Endothelial cell of umbilical vein (primary cell): ENCODE results near the gene SERPINF2. TPM values are rescaled to one million over a fixed set of nuclear protein-coding genes. Genes with fewer than 3 reads are reported as not detected.

ENCODE experiments used
- BruUV-seq: library from RNA; stranded (reverse); fragments of 400-500 nt; replicated peaks from 2 replicates; lab custom pipeline; 2021; lab: Mats Ljungman, UMichigan
- CTCF ChIA-PET: fragments of 300-600, 350-600 bp; sonication (Branson Sonifier 250); formaldehyde crosslinking; loops from one replicate; lab custom pipeline; 2021; ENCODE audit warnings: antibody characterized with exemption, inconsistent platforms; lab: Charles Lee
- POLR2A ChIA-PET: fragments of 300-600, 350-600 bp; sonication (Branson Sonifier 250); formaldehyde crosslinking; loops from one replicate; lab custom pipeline; 2021; ENCODE audit warnings: antibody characterized with exemption, inconsistent platforms; lab: Charles Lee
- DNase-seq: peaks from one replicate; pipeline ENCODE4 v3.0.0-alpha.2; 2011; ENCODE audit warnings: low read depth, low spot score
- FAIRE-seq: peaks from 2 replicates; lab custom pipeline; 2011; peaks lifted over from hg19 to GRCh38; lab: Jason Lieb, UNC
- H2AFZ ChIP-seq: 2 replicates; pipeline ENCODE4 v1.6.0; 2012; ENCODE audit warnings: low read depth, low read length, control low read depth, inconsistent platforms
- H3K27ac ChIP-seq: 2 replicates; pipeline ENCODE4 v1.5.1; 2011; ENCODE audit warnings: low read depth, mild to moderate bottlenecking, control low read depth, low read length, moderate library complexity; ENCODE audit not compliant: insufficient read depth
- H3K27me3 ChIP-seq, 2 experiments: 2 replicates each; pipeline versions ENCODE4 v1.6.0 to v1.6.1; 2011; ENCODE audit warnings: low read length in 2 of 2, mixed read lengths in 1 of 2; ENCODE audit not compliant: control insufficient read depth in 2 of 2, insufficient read depth in 2 of 2
- H3K36me3 ChIP-seq, 2 experiments: 2 replicates in 1 of 2; 3 replicates in 1 of 2; pipeline ENCODE4 v1.5.1; 2011; ENCODE audit warnings: low read length in 2 of 2, mild to moderate bottlenecking in 1 of 2, moderate library complexity in 1 of 2; ENCODE audit not compliant: control insufficient read depth in 2 of 2, insufficient read depth in 2 of 2; ENCODE audit errors: extremely low read depth in 1 of 2
- H3K4me1 ChIP-seq: 3 replicates; pipeline ENCODE4 v1.5.1; 2011; ENCODE audit warnings: mild to moderate bottlenecking, low read length; ENCODE audit not compliant: control insufficient read depth, insufficient read depth; ENCODE audit errors: extremely low read depth
- H3K4me2 ChIP-seq: 2 replicates; pipeline ENCODE4 v1.6.1; 2011; ENCODE audit warnings: low read length, control low read depth, mixed read lengths; ENCODE audit not compliant: insufficient read depth
- H3K4me3 ChIP-seq, 3 experiments: fragments of 200-600 bp in 1 of 3; sonication (generic), shearing (Covaris generic) in 1 of 3; replicated peaks in 1 of 3; 2 replicates each; pipeline ENCODE4 v1.5.1; 2011 to 2016; ENCODE audit warnings: control low read depth in 3 of 3, low read length in 3 of 3, mild to moderate bottlenecking in 2 of 3, inconsistent platforms in 1 of 3, low read depth in 1 of 3, moderate library complexity in 1 of 3; ENCODE audit not compliant: insufficient read depth in 1 of 3
- H3K79me2 ChIP-seq: 2 replicates; pipeline ENCODE4 v1.6.0; 2012; ENCODE audit warnings: low read length, inconsistent platforms; ENCODE audit not compliant: control insufficient read depth, insufficient read depth
- H3K9ac ChIP-seq: replicated peaks from 2 replicates; pipeline ENCODE3; 2011; ENCODE audit warnings: low read length, control low read depth; ENCODE audit not compliant: insufficient read depth; ENCODE audit errors: extremely low read depth
- H3K9me1 ChIP-seq: replicated peaks from 3 replicates; pipeline ENCODE4 v1.6.0; 2011; ENCODE audit warnings: mild to moderate bottlenecking, low read length; ENCODE audit not compliant: control insufficient read depth, insufficient read depth; ENCODE audit errors: extremely low read depth
- H3K9me3 ChIP-seq: replicated peaks from 2 replicates; pipeline ENCODE4 v1.5.1; 2012; ENCODE audit warnings: low read length, inconsistent platforms; ENCODE audit not compliant: control insufficient read depth, insufficient read depth
- H4K20me1 ChIP-seq: replicated peaks from 2 replicates; pipeline ENCODE3; 2011; ENCODE audit warnings: mild to moderate bottlenecking, low read length; ENCODE audit not compliant: control insufficient read depth, insufficient read depth; ENCODE audit errors: extremely low read depth
- CTCF ChIP-seq, 2 donors: IDR thresholded peaks; 1 replicate in 1 of 2; 2 replicates in 1 of 2; pipeline ENCODE4 v1.5.1; 2011; ENCODE audit warnings: low read length in 2 of 2, mild to moderate bottlenecking in 2 of 2, moderate library complexity in 2 of 2, control low read depth in 1 of 2, inconsistent platforms in 1 of 2, low read depth in 1 of 2; ENCODE audit not compliant: insufficient read depth in 1 of 2; ENCODE audit errors: extremely low read depth in 1 of 2
- EZH2 ChIP-seq: IDR thresholded peaks from 2 replicates; pipeline ENCODE4 v1.6.1; 2012; ENCODE audit warnings: borderline replicate concordance, low read depth, mild to moderate bottlenecking, moderate library complexity, low read length, inconsistent platforms; ENCODE audit not compliant: severe bottlenecking
- FOS ChIP-seq: IDR thresholded peaks from 2 replicates; pipeline ENCODE4 v1.6.1; 2011; ENCODE audit warnings: mild to moderate bottlenecking, low read length, moderate library complexity, borderline replicate concordance; ENCODE audit not compliant: insufficient read depth
- GATA2 ChIP-seq: IDR thresholded peaks from 2 replicates; pipeline ENCODE4 v1.7.0; 2011; ENCODE audit warnings: low read depth, mild to moderate bottlenecking, moderate library complexity, mixed read lengths, low read length; ENCODE audit not compliant: insufficient read length, insufficient read depth
- MAX ChIP-seq: IDR thresholded peaks from 2 replicates; pipeline ENCODE4 v1.6.1; 2011; ENCODE audit not compliant: insufficient read depth, insufficient read length
- MYC ChIP-seq: IDR thresholded peaks from one replicate; pipeline ENCODE4 v1.6.1; 2011; ENCODE audit warnings: mild to moderate bottlenecking, low read depth, low read length
- POLR2A ChIP-seq: IDR thresholded peaks from 2 replicates; pipeline ENCODE4 v1.6.1; 2012; ENCODE audit warnings: low read depth, mild to moderate bottlenecking, control low read depth, low read length
- POLR2AphosphoS5 ChIP-seq: IDR thresholded peaks from 2 replicates; pipeline ENCODE4 v1.6.1; 2012; ENCODE audit warnings: low read depth, mild to moderate bottlenecking, control low read depth, low read length, moderate library complexity; ENCODE audit not compliant: insufficient read depth
- dilution Hi-C: fragments of 300-500 bp; cut with MboI; formaldehyde crosslinking; loops from one replicate; pipeline ENCODE4 v1.15.0; 2019; ENCODE audit warnings: low sequenced_read_pairs; ENCODE audit not compliant: extremely low pct_ligation_motif_present
- intact Hi-C: fragments of 100-400 bp; cut with micrococcal nuclease; formaldehyde crosslinking; loops from one replicate; pipeline ENCODE4 v1.10.0; 2022
- polyA plus RNA-seq, 4 experiments: library from polyadenylated mRNA; depleted of rRNA in 3 of 4; stranded (reverse) in 3 of 4; unstranded in 1 of 4; fragments of >200 nt; gene quantifications; 2 replicates each; pipeline versions ENCODE4 v1.2.1 to v1.2.3, GENCODE V29; 2011 to 2012; ENCODE audit warnings: missing spikeins in 1 of 4
- total RNA-seq: library from RNA; stranded (reverse); gene quantifications from 2 replicates; pipeline ENCODE4 v1.2.3, GENCODE V29; 2021

The SERPINF2 gene
- total and polyA plus RNA-seq, 2 donors (not counting 3 experiments of a cell fraction or from before 2014, with no cell fraction given): 0.03 TPM; not detected in 1

GRCh38 chr17:1758807-1759206 lies 16.1 kb downstream of the SERPINF2 start:
- dilution Hi-C loops (no loop called here), intact Hi-C loops (no loop called here)
- Histone ChIP-seq H3K9ac (no peak overlapping the region), H3K79me2 (no peaks in the 10 kb centered on the region), H4K20me1 (no peaks in the 10 kb centered on the region), H3K4me2 (no peak overlapping the region), H3K4me1 (no peaks in the 10 kb centered on the region), H2AFZ (no peak overlapping the region), H3K4me3 (no peak overlapping the region), H3K9me3 (no peaks in the 10 kb centered on the region), H3K9me1 (no peaks in the 10 kb centered on the region), H3K27me3 (no peaks in the 10 kb centered on the region), H3K27ac (no peak overlapping the region), H3K36me3 (no peaks in the 10 kb centered on the region)
- no peak for FAIRE-seq
- BruUV-seq: no TSS peak
- ChIA-PET CTCF (no interaction called here), POLR2A (no interaction called here)
- DNase-seq: no peak
- TF ChIP-seq EZH2 (no peak), POLR2A (no peak), GATA2 (no peak), POLR2AphosphoS5 (no peak), MYC (no peak), FOS (no peak), MAX (no peak), CTCF (IDR thresholded peaks at IDR 0.05; ENCODE audit: extremely low read depth in 1 of 2, insufficient read depth in 1 of 2, low read depth in 1 of 2, low read length in 2 of 2) (no peak)
